DND-41 (cell line): Measurements from ENCODE around the gene WDR93.

Source experiments
- ATAC-seq: fragments of 200-7000 bp; cut with Tn5 transposase; 3 replicates; pipeline ENCODE4 v1.9.1; 2021; ENCODE audit warnings: low read depth; ENCODE audit not compliant: insufficient read depth
- DNase-seq: peaks from one replicate; pipeline ENCODE4 v3.0.0-alpha.2; 2020
- H2AFZ ChIP-seq: 2 replicates; pipeline ENCODE4 v1.6.0; 2012; ENCODE audit warnings: low read depth, low read length
- H3K27ac ChIP-seq: 2 replicates; pipeline ENCODE4 v1.5.1; 2012; ENCODE audit warnings: low read length, inconsistent platforms
- H3K27me3 ChIP-seq: fragments of 200-600 bp; sonication (generic); 2 replicates; pipeline ENCODE4 v1.6.0; 2012; ENCODE audit warnings: low read length, mild to moderate bottlenecking, inconsistent platforms; ENCODE audit not compliant: insufficient read depth, poor library complexity
- H3K36me3 ChIP-seq: 2 replicates; pipeline ENCODE4 v1.5.1; 2012; ENCODE audit warnings: low read length, inconsistent platforms; ENCODE audit not compliant: insufficient read depth
- H3K4me1 ChIP-seq: 2 replicates; pipeline ENCODE4 v1.5.1; 2012; ENCODE audit warnings: mild to moderate bottlenecking, low read length; ENCODE audit not compliant: insufficient read depth
- H3K4me2 ChIP-seq: 2 replicates; pipeline ENCODE4 v1.6.0; 2012; ENCODE audit warnings: mild to moderate bottlenecking, moderate library complexity, low read length, inconsistent platforms; ENCODE audit not compliant: insufficient read depth
- H3K4me3 ChIP-seq, 2 experiments: fragments of 200-600 bp in 1 of 2; shearing (Covaris generic) in 1 of 2; 2 replicates each; pipeline ENCODE4 v1.5.1; 2012 to 2016; ENCODE audit warnings: inconsistent platforms in 2 of 2, low read length in 2 of 2, mild to moderate bottlenecking in 2 of 2, low read depth in 1 of 2, moderate library complexity in 1 of 2
- H3K79me2 ChIP-seq: 2 replicates; pipeline ENCODE4 v1.6.0; 2012; ENCODE audit warnings: low read length, inconsistent platforms; ENCODE audit not compliant: insufficient read depth
- H3K9ac ChIP-seq: 2 replicates; pipeline ENCODE4 v1.6.0; 2012; ENCODE audit warnings: low read depth, mild to moderate bottlenecking, inconsistent platforms, low read length, moderate library complexity
- H3K9me3 ChIP-seq: 2 replicates; pipeline ENCODE4 v1.5.1; 2012; ENCODE audit warnings: low read length, moderate library complexity, mild to moderate bottlenecking, inconsistent platforms; ENCODE audit not compliant: insufficient read depth, severe bottlenecking
- H4K20me1 ChIP-seq: 2 replicates; pipeline ENCODE4 v1.6.0; 2012; ENCODE audit warnings: low read length; ENCODE audit not compliant: insufficient read depth
- CTCF ChIP-seq: IDR thresholded peaks from 2 replicates; pipeline ENCODE4 v1.5.1; 2012; ENCODE audit warnings: borderline replicate concordance, low read length, moderate library complexity, mild to moderate bottlenecking; ENCODE audit not compliant: poor library complexity, severe bottlenecking; ENCODE audit errors: extremely low read depth
- EZH2 ChIP-seq: IDR thresholded peaks from 3 replicates; pipeline ENCODE4 v1.6.1; 2012; ENCODE audit warnings: borderline replicate concordance, low read depth, mild to moderate bottlenecking, moderate library complexity, low read length, inconsistent platforms; ENCODE audit not compliant: severe bottlenecking

WDR93 gene

GRCh38 chr15:89680282-89680873 lies 10.2 kb upstream of the WDR93 start:
- no peaks in the 10 kb centered on the region for H3K9me3 ChIP-seq
- no peak overlapping the region for H2AFZ ChIP-seq
- H3K36me3 ChIP-seq, result no peaks in the 10 kb centered on the region
- no peak for TF ChIP-seq EZH2
- no peak for TF ChIP-seq CTCF
- DNase-seq (no peak), ATAC-seq (no peak)
- H3K4me1 ChIP-seq, result no peaks in the 10 kb centered on the region
- H3K9ac ChIP-seq, result no peak overlapping the region
- no peak overlapping the region for H3K4me3 ChIP-seq
- H3K27ac ChIP-seq, result no peak overlapping the region
- no peak overlapping the region for H3K4me2 ChIP-seq
- no peaks in the 10 kb centered on the region for H4K20me1 ChIP-seq
- H3K27me3 ChIP-seq, result peaks cover 8% of the 10 kb centered on the region
- no peaks in the 10 kb centered on the region for H3K79me2 ChIP-seq

- TF ChIP-seq CTCF, result no peak
- TF ChIP-seq EZH2, result no peak
- Histone ChIP-seq H3K4me3 (no peak overlapping the region), H2AFZ (no peak overlapping the region), H3K9ac (no peak overlapping the region), H3K9me3 (no peaks in the 10 kb centered on the region), H3K27ac (no peak overlapping the region), H4K20me1 (no peaks in the 10 kb centered on the region), H3K79me2 (no peaks in the 10 kb centered on the region), H3K36me3 (no peaks in the 10 kb centered on the region), H3K27me3 (peaks cover 8% of the 10 kb centered on the region), H3K4me1 (no peaks in the 10 kb centered on the region), H3K4me2 (no peak overlapping the region)
- no peak for DNase-seq
- ATAC-seq, result no peak
Measured at GRCh38 chr15:89681146-89681545, 9.5 kb upstream of the WDR93 start.

GRCh38 chr15:89685995-89686394 lies 4.6 kb upstream of the WDR93 start:
- DNase-seq, result no peak
- TF ChIP-seq EZH2, result no peak
- no peak for TF ChIP-seq CTCF
- Histone ChIP-seq H3K4me3 (no peak overlapping the region), H2AFZ (no peak overlapping the region), H3K4me2 (no peak overlapping the region), H3K9me3 (no peaks in the 10 kb centered on the region), H3K4me1 (no peaks in the 10 kb centered on the region), H3K79me2 (no peaks in the 10 kb centered on the region), H3K36me3 (no peaks in the 10 kb centered on the region), H3K27me3 (peaks cover 4% of the 10 kb centered on the region), H3K27ac (no peak overlapping the region), H3K9ac (no peak overlapping the region), H4K20me1 (no peaks in the 10 kb centered on the region)
- no peak for ATAC-seq
